Esophagus muscularis mucosa (tissue), 4 donors: ENCODE results near the gene CARD14.

Experiments used
- CTCF ChIP-seq, 3 experiments: fragments of 200-600 bp in 2 of 3; fragments of 450-650 bp in 1 of 3; sonication (generic) in 2 of 3; IDR thresholded peaks; one replicate each; pipeline ENCODE4 v1.5.1; 2017 to 2019; ENCODE audit warnings: antibody characterized with exemption in 3 of 3, mild to moderate bottlenecking in 2 of 3, moderate library complexity in 1 of 3
- EP300 ChIP-seq: sonication (generic); formaldehyde crosslinking; IDR thresholded peaks from one replicate; pipeline ENCODE4 v1.6.1; 2017; ENCODE audit warnings: antibody characterized with exemption
- POLR2A ChIP-seq: fragments of 450-650 bp; IDR thresholded peaks from one replicate; pipeline ENCODE4 v1.6.1; 2017; ENCODE audit warnings: antibody characterized with exemption, moderate library complexity, mild to moderate bottlenecking, low read depth
- POLR2AphosphoS5 ChIP-seq, 2 donors: sonication (generic); formaldehyde crosslinking; IDR thresholded peaks; one replicate each; pipeline ENCODE4 v1.6.1; 2017; ENCODE audit warnings: antibody characterized with exemption in 2 of 2

GRCh38 chr17:80163336-80163735, 6.5 kb upstream of the CARD14 start:
- TF ChIP-seq CTCF (IDR thresholded peaks at IDR 0.05) (no peak), POLR2A (no peak), EP300 (no peak), POLR2AphosphoS5 (IDR thresholded peaks at IDR 0.05) (no peak)
